LNCaP clone FGC (cell line): ENCODE data around the gene SEC14L1.

Source experiments
- DNase-seq: peaks from one replicate; pipeline ENCODE4 v3.0.0-alpha.2; 2011; ENCODE audit warnings: low read depth
- H3K4me3 ChIP-seq: 2 replicates; pipeline ENCODE4 v1.5.1; 2011; ENCODE audit warnings: mild to moderate bottlenecking, low read depth, low read length, control low read depth
- CTCF ChIP-seq: IDR thresholded peaks from 2 replicates; pipeline ENCODE4 v1.5.1; 2012; ENCODE audit warnings: mild to moderate bottlenecking; ENCODE audit not compliant: control insufficient read depth, insufficient read depth; ENCODE audit errors: extremely low read depth

SEC14L1 gene

GRCh38 chr17:77234695-77235094 is 93.9 kb downstream of the SEC14L1 start:
- H3K4me3 ChIP-seq = no peak overlapping the region
- DNase-seq = no peak
- TF ChIP-seq CTCF = no peak

GRCh38 chr17:77235370-77235941 is 94.7 kb downstream of the SEC14L1 start:
- no peak for TF ChIP-seq CTCF
- DNase-seq = no peak
- no peak overlapping the region for H3K4me3 ChIP-seq

- H3K4me3 ChIP-seq = no peak overlapping the region
- TF ChIP-seq CTCF = no peak
- no peak for DNase-seq
These were observed 96.7 kb downstream of the SEC14L1 start for GRCh38 chr17:77237232-77238008.

- no peak for DNase-seq
- H3K4me3 ChIP-seq = no peak overlapping the region
- no peak for TF ChIP-seq CTCF
These were observed 100.2 kb downstream of the SEC14L1 start for GRCh38 chr17:77240976-77241375.

GRCh38 chr17:77242118-77242851 is 101.5 kb downstream of the SEC14L1 start:
- no peak for DNase-seq
- peak; percentile 25 for TF ChIP-seq CTCF
- no peak overlapping the region for H3K4me3 ChIP-seq

- TF ChIP-seq CTCF = no peak
- no peak for DNase-seq
- H3K4me3 ChIP-seq = no peak overlapping the region
These were observed 104.6 kb downstream of the SEC14L1 start for GRCh38 chr17:77245162-77245926.
